Cortex of kidney (tissue), 1 donor: ENCODE measurements around the gene PIGR.
"Not testable (repeated sequence)": the region's sequence is repeated elsewhere in the genome, so short reads cannot be mapped to it uniquely, and the experiment has no call there.

ENCODE experiments used
- DNase-seq: peaks from one replicate; lab custom pipeline; 2025; lab: John Stamatoyannopoulos, UW

The PIGR gene

GRCh38 chr1:206932177-206932576 lies 14.1 kb downstream of the PIGR start:
- DNase-seq, result no peak

- no peak for DNase-seq
Observed at GRCh38 chr1:206931709-206932108, 14.6 kb downstream of the PIGR start.

GRCh38 chr1:206930210-206930798 lies 16.0 kb downstream of the PIGR start:
- DNase-seq, result no peak

- no peak for DNase-seq
Observed at GRCh38 chr1:206929524-206929923, 16.7 kb downstream of the PIGR start.

- DNase-seq, result no peak
Observed at GRCh38 chr1:206926286-206926685, 20.0 kb downstream of the PIGR start.

GRCh38 chr1:206925106-206925736 lies 21.0 kb downstream of the PIGR start:
- no peak for DNase-seq

GRCh38 chr1:206924592-206925105 lies 21.6 kb downstream of the PIGR start:
- no peak for DNase-seq

- not testable (repeated sequence) for DNase-seq
Observed at GRCh38 chr1:206923961-206924557, 22.2 kb downstream of the PIGR start.

- DNase-seq, result no peak
Observed at GRCh38 chr1:206923009-206923960, 23.0 kb downstream of the PIGR start.

GRCh38 chr1:206922524-206922923 lies 23.7 kb downstream of the PIGR start:
- no peak for DNase-seq

GRCh38 chr1:206921772-206922265 lies 24.4 kb downstream of the PIGR start, which contains the start of gene FCMR:
FCMR (minus strand) TSS chr1:206921941; CDS start chr1:206921854, 87 bp downstream.
- no peak for DNase-seq

- no peak for DNase-seq
Observed at GRCh38 chr1:206918076-206918475, 28.2 kb downstream of the PIGR start.

- no peak for DNase-seq
Observed at GRCh38 chr1:206916000-206916709, 30.1 kb downstream of the PIGR start.

GRCh38 chr1:206915030-206915735 lies 31.1 kb downstream of the PIGR start:
- DNase-seq, result no peak

- no peak for DNase-seq
Observed at GRCh38 chr1:206913766-206914537, 32.3 kb downstream of the PIGR start.

GRCh38 chr1:206912445-206913095 lies 33.7 kb downstream of the PIGR start:
- DNase-seq, result no peak

- no peak for DNase-seq
Observed at GRCh38 chr1:206911064-206911663, 35.1 kb downstream of the PIGR start.

GRCh38 chr1:206909883-206910318 lies 36.4 kb downstream of the PIGR start:
- no peak for DNase-seq
